Tibial nerve (tissue), 4 donors: ENCODE measurements around the gene NOSIP. TPM values are rescaled to one million over a fixed set of nuclear protein-coding genes. Genes with fewer than 3 reads are reported as not detected.

Experiments used
- DNase-seq, 2 donors: peaks; one replicate each; pipeline ENCODE4 v3.0.0-alpha.2; 2019; ENCODE audit warnings: low spot score in 2 of 2
- H3K27ac ChIP-seq, 4 donors: fragments of 200-600 bp; sonication (generic) in 3 of 4; one replicate each; pipeline ENCODE4 v1.5.1; 2017 to 2019; ENCODE audit warnings: mild to moderate bottlenecking in 1 of 4
- H3K27me3 ChIP-seq, 2 donors: fragments of 200-600 bp; sonication (generic) in 1 of 2; one replicate each; pipeline versions ENCODE4 v1.5.1 to v1.6.0; 2017 to 2019
- H3K36me3 ChIP-seq, 3 donors: fragments of 200-600 bp; sonication (generic); one replicate each; pipeline ENCODE4 v1.5.1; 2018 to 2019
- H3K4me1 ChIP-seq, 4 donors: fragments of 200-600 bp; sonication (generic) in 3 of 4; one replicate each; pipeline ENCODE4 v1.5.1; 2017 to 2019
- H3K4me3 ChIP-seq, 4 donors: fragments of 200-600 bp; sonication (generic) in 3 of 4; one replicate each; pipeline ENCODE4 v1.5.1; 2017 to 2019; ENCODE audit warnings: mild to moderate bottlenecking in 1 of 4, moderate library complexity in 1 of 4
- H3K9me3 ChIP-seq, 4 donors: fragments of 200-600 bp; sonication (generic) in 3 of 4; one replicate each; pipeline ENCODE4 v1.5.1; 2017 to 2019
- CTCF ChIP-seq, 5 experiments: fragments of 200-600 bp in 3 of 5; fragments of 450-650 bp in 2 of 5; sonication (generic) in 3 of 5; IDR thresholded peaks; one replicate each; pipeline ENCODE4 v1.5.1; 2016 to 2019; ENCODE audit warnings: antibody characterized with exemption in 5 of 5, mild to moderate bottlenecking in 3 of 5, moderate library complexity in 2 of 5
- EP300 ChIP-seq, 2 donors: sonication (generic); formaldehyde crosslinking; IDR thresholded peaks; one replicate each; pipeline ENCODE4 v1.6.1; 2017; ENCODE audit warnings: antibody characterized with exemption in 2 of 2, mild to moderate bottlenecking in 1 of 2
- POLR2A ChIP-seq, 2 donors: fragments of 450-650 bp; IDR thresholded peaks; one replicate each; pipeline ENCODE4 v1.6.1; 2017; ENCODE audit warnings: antibody characterized with exemption in 2 of 2, mild to moderate bottlenecking in 2 of 2, moderate library complexity in 2 of 2
- WGBS, 2 donors: methylation state at CpG; one replicate each; pipeline ENCODE4 v1.1.5; 2018; 5-methylcytosine and 5-hydroxymethylcytosine counted together
- total RNA-seq, 4 donors: library from RNA; depleted of rRNA; stranded (reverse); fragments of >200 nt; gene quantifications; one replicate each; pipeline ENCODE4 v1.1.0, GENCODE V29; 2016

NOSIP gene
- total RNA-seq, 4 donors from 2014 or later = 43.0 to 83.1 (median 71.9) TPM

DNA sequence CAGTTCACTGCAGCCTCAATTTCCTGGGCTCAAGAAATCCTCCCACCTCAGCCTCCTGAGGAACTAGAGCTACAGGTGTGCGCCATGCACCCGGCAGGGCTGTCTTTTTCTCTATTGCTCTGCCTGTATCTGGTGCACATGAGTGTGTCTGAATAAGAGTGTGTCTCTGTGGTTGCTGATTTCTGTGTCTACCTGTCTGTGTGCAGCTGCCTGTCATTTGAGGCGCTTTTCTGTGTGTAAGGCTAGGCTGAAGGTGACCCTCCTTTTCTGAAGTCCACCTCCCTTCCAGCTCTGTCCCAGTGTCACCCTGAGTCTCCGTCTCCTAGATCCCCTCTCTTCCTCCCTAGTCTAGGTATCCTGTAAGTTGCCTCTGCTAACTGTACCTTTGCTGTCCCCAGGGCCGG, 9.1 kb upstream of the NOSIP start:
- Histone ChIP-seq H3K36me3 (peaks cover 0 to 6% (median under 1%) of the 10 kb centered on the region in 3 donors), H3K27ac (peak overlapping the region; percentile 86 to 95 (median 92)), H3K4me1 (peaks cover 0 to 37% (median 11%) of the 10 kb centered on the region in 4 donors), H3K4me3 (peak overlapping the region in 2 of 4 donors; percentile 89 to 96), H3K9me3 (no peaks in the 10 kb centered on the region), H3K27me3 (no peaks in the 10 kb centered on the region)
- no peak for TF ChIP-seq CTCF (IDR thresholded peaks at IDR 0.05)
- TF ChIP-seq EP300 (IDR thresholded peaks at IDR 0.05) = no peak
- no peak for TF ChIP-seq POLR2A (IDR thresholded peaks at IDR 0.05)
- WGBS, 2 donors = 66 to 68% methylated on average over 5 of the region's 5 CpGs
- DNase-seq = no peak

- no peak for TF ChIP-seq CTCF (IDR thresholded peaks at IDR 0.05)
- no peak for TF ChIP-seq POLR2A (IDR thresholded peaks at IDR 0.05)
- no peak for TF ChIP-seq EP300 (IDR thresholded peaks at IDR 0.05)
- no peak overlapping the region for H3K27ac ChIP-seq
- no peaks in the 10 kb centered on the region for H3K36me3 ChIP-seq
- H3K9me3 ChIP-seq = no peaks in the 10 kb centered on the region
- no peaks in the 10 kb centered on the region for H3K27me3 ChIP-seq
- H3K4me1 ChIP-seq = peaks cover 0 to 28% (median 5%) of the 10 kb centered on the region in 4 donors
- WGBS, 2 donors = 71 to 75% methylated on average over 17 to 18 of the region's 18 CpGs
- H3K4me3 ChIP-seq = no peak overlapping the region
- no peak for DNase-seq
Measured at GRCh38 chr19:49588365-49589122, 8.2 kb upstream of the NOSIP start.

- no peaks in the 10 kb centered on the region for H3K36me3 ChIP-seq
- DNase-seq = no peak
- H3K27ac ChIP-seq = no peak overlapping the region
- H3K4me3 ChIP-seq = no peak overlapping the region
- peaks cover 0 to 15% (median 1%) of the 10 kb centered on the region in 4 donors for H3K4me1 ChIP-seq
- WGBS, 2 donors = 57 to 73% methylated on average over 8 of the region's 8 CpGs
- H3K9me3 ChIP-seq = no peaks in the 10 kb centered on the region
- no peaks in the 10 kb centered on the region for H3K27me3 ChIP-seq
- TF ChIP-seq EP300 (IDR thresholded peaks at IDR 0.05) (no peak), CTCF (IDR thresholded peaks at IDR 0.05) (no peak), POLR2A (IDR thresholded peaks at IDR 0.05) (no peak)
Measured at GRCh38 chr19:49587227-49587626, 6.9 kb upstream of the NOSIP start.

DNA sequence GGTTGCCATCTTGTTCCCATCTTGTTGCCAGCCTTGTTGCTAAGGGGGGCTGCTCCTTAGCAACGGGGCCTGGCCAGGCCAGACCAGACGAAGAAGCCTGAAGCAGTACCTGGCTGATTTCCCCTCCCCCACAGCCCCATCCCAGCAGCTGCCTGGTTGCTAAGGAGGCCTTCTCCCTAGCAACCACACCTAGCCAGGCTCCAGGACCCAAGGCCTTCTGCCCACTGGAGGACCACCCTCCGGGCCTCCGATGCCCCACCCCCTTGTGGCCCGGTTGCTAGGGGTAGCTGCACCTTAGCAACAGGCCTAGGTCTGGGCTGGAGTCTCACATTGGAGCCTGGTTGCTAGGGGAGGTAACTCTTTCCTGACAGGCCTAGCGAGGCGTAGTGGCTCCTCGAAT, 4.7 kb upstream of the NOSIP start:
- H3K9me3 ChIP-seq = no peaks in the 10 kb centered on the region
- 50 to 52% methylated on average over 6 to 8 of the region's 8 CpGs for WGBS, 2 donors
- DNase-seq = no peak
- H3K27ac ChIP-seq = no peak overlapping the region
- H3K27me3 ChIP-seq = no peaks in the 10 kb centered on the region
- no peaks in the 10 kb centered on the region for H3K36me3 ChIP-seq
- TF ChIP-seq EP300 (IDR thresholded peaks at IDR 0.05) (no peak), CTCF (IDR thresholded peaks at IDR 0.05) (no peak), POLR2A (IDR thresholded peaks at IDR 0.05) (no peak)
- peaks cover 0 to 12% (median 0%) of the 10 kb centered on the region in 4 donors for H3K4me1 ChIP-seq
- H3K4me3 ChIP-seq = no peak overlapping the region

DNA sequence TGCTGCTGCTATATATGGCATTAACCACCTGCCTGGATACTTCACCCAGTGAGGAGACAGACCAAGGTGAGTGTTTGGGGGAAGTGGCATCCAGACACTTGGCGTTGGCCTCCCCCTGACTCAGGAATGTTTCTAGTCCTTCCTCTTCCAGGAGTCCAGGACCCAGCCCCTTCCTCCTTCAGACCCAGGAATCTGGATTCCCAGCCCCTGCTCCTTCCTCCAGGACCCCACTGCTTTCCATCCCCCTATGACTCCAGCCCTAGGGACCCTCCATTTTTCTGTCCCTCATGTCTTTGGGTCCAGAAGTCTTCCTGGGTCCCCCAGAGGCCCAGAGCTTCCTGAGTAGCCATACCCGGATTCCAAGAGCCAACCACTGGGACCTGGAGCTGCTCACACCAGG, 2.9 kb upstream of the NOSIP start:
- Histone ChIP-seq H3K4me3 (no peak overlapping the region), H3K4me1 (peaks cover 0 to 24% (median 11%) of the 10 kb centered on the region in 4 donors), H3K36me3 (no peaks in the 10 kb centered on the region), H3K27ac (no peak overlapping the region), H3K9me3 (no peaks in the 10 kb centered on the region), H3K27me3 (no peaks in the 10 kb centered on the region)
- TF ChIP-seq CTCF (IDR thresholded peaks at IDR 0.05) (no peak), EP300 (IDR thresholded peaks at IDR 0.05) (no peak), POLR2A (IDR thresholded peaks at IDR 0.05) (no peak)
- no peak for DNase-seq
- 47 to 56% methylated on average over 2 of the region's 2 CpGs for WGBS, 2 donors
